Measurements from ENCODE around the gene UGT1A10.
A peak's percentile ranks its signal among the peaks of the same experiment; 100 is the strongest.
"Not testable (repeated sequence)": the region's sequence is repeated elsewhere in the genome, so short reads cannot be mapped to it uniquely, and the experiment has no call there.

Gene UGT1A10

DNA sequence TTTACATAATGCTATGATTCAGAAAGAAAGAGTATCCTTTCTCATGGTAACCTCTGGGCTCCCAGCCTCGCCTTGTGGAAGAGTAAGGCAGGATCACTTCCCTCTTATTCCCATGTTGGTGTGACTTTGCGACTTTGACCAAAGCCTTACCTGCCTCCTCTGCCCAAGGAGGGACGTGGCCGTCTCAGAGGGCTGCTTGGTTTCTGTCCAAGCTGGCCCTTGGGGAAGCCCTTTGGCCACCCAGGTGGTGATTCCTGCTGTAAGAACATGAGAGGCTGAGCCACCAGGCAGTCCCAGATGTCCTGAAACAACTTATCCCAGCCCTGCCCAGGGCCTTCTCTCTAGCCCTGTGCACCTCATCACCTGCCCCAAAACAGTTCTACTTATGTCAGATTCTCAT is 62.5 kb downstream of the UGT1A10 start:
- DNase-seq: no peak

DNA sequence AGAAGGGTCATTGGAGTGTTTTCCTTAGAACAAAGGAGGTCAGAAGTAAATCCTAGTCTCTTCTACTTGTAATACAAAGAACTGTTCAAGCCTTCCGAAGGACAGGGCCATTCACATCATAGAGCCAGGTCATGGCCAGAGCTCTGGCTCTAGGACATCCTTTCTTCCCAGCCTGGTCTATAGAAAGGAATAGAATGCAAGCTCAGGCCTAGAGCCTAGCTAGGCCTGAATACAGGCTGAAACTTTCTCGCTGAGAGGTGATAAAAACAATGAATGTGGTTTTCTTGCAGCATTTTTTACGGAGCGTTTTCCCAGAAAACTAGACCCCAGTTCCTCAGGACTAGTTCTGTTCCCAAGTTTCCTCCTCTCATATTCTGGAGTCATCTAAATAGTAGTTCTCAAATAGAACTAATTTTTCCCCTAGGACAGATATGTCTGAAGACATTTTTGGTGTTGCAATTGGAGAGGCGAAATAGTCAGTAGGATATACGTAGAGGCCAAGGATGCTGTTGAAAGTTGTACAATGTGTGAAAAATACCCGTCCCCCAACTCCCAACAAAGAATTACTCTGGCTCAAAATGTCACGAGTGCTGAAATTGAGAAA is 63.3 kb downstream of the UGT1A10 start:
- no peak for DNase-seq

DNA sequence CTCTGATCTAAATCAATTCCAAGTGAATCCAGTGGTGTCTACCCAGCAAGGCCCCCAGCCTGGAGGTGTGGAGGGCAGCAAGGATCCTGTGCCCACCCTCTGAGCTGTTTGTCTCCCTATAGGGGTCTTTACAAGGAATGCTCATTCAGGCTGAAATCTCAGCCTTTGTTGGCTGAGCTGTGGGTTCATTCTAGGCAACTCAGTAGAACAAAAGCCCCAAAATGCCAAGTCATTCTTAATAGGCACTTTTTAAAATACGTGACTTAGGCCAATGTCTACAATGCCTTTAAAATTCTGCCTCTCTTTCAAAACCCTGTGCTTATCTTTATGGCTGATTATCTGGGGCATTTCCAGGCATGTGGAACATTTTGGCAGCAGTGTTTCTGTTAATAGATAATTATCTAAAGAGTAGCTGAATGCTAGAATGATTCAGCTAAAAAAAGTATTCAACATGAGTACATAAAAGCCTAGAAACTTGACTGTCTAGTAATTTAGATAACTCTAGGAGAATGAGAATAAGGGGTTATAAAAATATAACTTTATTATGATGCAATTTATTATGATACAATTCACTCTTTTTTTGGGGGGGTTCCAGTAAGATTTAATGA is 63.9 kb downstream of the UGT1A10 start:
- DNase-seq: no peak

DNA sequence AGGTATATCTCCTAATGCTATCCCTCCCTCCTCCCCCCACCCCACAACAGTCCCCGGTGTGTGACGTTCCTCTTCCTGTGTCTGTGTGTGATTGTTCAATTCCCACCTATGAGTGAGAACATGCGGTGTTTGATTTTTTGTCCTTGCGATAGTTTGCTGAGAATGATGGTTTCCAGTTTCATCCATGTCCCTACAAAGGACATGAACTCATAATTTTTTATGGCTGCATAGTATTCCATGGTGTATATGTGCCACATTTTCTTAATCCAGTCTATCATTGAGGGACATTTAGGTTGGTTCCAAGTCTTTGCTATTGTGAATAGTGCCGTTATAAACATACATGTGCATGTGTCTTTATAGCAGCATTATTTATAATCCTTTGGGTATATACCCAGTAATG is 64.6 kb downstream of the UGT1A10 start:
- DNase-seq: not testable (repeated sequence)

DNA sequence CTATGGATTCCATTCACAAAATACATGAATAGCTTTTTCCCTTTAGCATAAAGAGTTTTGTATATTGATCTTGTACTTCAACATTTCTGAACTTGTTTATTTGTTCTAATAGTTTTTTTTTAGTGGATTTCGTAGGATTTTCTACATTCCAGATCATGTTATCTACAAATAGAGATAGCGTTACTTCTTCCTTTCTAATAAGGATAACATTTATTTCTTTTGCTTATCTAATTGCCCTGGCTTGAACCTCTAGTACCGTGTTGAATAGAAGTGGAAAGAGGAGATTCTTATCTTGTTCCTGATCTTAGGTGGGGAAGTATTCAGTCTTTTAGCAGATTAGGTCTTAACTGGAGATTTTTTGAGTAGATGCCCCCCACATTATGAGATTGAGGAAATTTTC is 66.0 kb downstream of the UGT1A10 start:
- no peak for DNase-seq

DNA sequence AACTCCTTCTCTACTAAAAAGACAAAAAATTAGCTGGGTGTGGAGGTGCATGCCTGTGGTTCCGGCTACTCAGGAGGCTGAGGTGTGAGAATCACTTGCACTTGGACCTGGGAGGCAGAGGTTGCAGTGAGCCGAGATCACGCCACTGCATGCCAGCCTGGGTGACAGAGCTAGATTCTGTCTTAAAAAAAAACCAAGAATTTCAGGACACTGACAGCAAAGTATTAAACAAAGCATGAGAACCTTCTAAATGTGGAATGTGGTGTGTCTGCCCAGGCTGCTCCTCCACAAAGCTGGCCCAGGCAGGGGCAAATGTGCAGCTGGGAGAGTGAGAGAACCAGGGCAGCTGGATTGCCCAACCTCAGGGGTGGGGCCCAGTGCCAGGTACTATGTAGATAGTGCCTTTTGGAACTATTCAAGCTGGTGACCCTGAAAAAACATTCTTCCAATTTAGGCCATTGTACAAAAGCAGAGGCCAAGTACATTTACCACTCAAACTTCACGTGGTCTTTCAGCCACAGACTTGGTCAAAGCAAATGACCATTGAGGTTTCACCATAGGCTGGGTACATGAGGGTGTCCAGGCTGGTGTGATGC is 69.8 kb downstream of the UGT1A10 start:
- no peak for DNase-seq

DNA sequence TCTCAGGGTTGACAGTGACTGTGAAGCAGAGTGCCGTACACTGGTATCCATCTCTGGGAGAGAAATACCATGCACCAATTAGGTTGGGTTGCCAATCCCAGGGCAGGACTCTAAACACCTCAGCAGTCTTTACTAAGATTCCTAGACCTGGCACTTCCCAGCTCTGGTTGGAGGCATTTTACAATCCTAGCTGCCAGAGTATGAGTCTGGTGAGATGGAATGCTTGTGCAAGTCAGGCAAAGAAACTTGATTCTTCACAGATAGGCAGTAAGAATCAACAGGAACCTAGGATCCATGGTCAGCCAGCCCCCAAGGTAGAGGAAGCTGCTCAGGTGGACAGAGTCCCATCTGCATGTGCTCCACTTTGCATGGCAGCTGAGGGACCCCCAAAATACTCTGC is 70.5 kb downstream of the UGT1A10 start:
- DNase-seq: no peak

DNA sequence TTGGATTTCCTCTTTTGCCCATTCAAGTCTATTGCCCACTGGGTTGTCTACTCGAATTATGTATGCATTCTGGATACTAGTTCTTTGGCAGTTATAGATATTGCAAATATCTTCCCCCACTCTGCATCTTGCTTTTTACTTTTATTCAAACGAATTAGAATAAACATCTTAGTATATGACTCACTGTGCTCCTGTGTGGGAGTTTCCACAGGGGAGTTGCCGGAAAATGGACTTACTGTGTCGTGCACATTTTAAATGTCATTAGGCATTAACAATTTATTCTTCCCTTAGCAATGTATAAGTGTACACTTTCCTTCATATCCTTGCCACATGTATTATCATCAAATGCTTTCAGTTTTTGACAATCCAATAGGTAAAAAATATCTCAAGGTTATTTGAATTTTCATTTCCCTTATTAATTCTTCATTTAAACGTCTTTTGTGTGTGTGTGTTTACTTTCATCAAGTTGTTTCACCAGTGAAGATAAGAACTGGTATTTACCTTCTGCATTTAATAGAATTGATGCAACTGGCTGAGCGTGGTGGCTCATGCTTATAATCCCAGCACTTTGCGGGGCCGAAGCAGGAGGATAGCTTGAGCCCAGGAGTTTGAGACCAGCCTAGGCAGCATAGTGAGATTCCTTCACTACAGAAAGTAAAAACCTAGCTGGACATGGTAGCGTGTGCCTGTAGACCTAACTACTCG is 71.8 kb downstream of the UGT1A10 start:
- DNase-seq: no peak

DNA sequence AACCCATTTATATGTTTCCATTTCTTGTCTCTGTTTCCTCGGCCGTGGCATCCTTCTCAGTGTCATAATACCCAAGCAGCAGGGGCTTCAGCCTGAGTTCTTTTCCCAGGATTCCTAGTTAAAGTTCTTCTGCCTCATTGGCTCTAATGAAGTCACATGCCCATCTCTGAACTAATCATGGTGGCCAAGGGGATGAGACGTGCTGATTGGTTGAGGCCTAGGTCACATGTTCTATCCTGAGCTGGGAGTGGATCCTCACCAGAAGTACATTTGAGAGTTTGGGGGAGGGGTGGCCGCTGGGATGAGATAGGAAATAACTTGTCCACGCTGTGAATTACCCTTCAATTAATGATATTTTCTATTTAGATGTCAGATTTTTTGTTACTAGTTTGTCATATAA is 72.7 kb downstream of the UGT1A10 start:
- no peak for DNase-seq

DNA sequence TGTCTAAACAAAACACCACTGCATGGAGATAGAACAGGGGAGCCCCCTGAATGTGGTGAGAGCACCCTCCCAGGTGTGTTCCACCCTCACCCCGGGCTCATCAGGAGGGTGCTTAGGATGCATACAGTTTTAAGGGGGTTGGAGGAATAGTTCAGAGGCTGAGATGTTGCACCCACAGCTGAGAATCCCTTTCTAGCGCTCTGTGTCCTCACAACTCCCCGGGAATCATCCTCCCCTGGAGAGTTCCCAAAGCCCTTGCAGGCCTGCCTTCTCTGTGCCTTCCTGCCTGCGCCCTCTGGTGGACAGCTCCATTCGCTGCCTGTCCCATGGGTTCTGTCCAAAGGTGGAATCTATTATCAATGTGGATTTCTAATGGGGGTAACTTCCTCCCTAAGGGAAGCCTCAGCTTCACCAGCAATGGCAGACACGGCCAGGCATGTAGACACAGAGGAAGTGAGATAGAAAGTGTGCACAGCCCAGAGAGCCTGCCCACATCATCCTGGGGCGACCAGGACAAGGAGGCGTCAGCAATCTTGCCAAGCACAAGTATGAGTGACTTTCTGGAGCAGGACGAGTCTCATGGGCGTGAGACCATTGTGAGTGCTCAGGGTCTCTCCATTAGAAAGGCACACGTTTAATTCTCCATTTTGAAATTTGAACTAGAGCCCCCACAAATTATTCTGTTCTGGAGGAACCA is 75.2 kb downstream of the UGT1A10 start:
- peak; percentile 87 for DNase-seq

DNA sequence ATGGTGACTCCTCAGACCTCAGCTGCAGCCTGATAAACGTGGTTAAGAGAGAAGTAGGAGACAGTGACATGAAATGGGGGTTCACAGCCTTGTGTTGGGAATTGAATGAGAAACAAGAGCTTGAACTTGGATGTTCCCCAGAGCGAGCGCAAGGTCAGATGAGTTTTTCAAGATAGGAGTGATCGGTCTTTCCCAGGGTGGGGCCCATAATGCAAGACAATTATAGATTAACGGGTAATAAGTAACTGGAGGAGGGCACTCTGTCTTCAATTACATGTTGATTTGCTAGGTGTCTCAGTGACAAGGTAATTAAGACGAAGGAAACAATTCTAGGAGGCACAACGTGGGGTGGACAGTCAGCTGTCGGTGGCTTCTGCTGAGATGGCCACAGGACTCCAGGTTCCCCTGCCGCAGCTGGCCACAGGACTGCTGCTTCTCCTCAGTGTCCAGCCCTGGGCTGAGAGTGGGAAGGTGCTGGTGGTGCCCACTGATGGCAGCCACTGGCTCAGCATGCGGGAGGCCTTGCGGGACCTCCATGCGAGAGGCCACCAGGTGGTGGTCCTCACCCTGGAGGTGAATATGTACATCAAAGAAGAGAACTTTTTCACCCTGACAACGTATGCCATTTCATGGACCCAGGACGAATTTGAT is 76.5 kb downstream of the UGT1A10 start, which contains the start of gene UGT1A5:
Gene UGT1A5, plus strand, starts transcription at position 297 of the 651 bp plus-strand sequence. Its CDS starts 85 bp downstream, at position 382.
- no peak for DNase-seq

DNA sequence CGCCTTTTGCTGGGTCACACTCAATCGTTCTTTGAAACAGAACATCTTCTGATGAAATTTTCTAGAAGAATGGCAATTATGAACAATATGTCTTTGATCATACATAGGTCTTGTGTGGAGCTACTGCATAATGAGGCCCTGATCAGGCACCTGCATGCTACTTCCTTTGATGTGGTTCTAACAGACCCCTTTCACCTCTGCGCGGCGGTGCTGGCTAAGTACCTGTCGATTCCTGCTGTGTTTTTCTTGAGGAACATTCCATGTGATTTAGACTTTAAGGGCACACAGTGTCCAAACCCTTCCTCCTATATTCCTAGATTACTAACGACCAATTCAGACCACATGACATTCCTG is 77.0 kb downstream of the UGT1A10 start:
- DNase-seq: no peak

DNA sequence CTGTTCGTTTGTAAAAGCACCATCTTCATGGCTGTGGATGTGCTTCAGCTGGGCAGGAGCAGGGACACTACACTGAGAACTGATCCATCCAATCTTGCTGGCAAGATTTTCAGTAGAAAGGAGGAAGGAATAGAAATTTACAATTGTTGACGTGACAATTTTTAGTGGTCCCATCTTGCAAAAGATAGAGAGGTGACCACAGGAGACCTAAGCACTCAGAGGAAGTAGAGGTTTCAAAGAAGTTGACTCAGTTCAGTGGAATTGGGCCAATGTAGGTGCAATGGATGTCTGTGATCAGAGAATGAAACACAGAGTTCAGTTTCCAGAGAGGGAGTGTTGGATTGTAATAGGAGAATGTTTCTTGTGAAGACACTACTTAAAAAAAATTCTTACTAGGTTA is 77.9 kb downstream of the UGT1A10 start:
- DNase-seq: no peak

DNA sequence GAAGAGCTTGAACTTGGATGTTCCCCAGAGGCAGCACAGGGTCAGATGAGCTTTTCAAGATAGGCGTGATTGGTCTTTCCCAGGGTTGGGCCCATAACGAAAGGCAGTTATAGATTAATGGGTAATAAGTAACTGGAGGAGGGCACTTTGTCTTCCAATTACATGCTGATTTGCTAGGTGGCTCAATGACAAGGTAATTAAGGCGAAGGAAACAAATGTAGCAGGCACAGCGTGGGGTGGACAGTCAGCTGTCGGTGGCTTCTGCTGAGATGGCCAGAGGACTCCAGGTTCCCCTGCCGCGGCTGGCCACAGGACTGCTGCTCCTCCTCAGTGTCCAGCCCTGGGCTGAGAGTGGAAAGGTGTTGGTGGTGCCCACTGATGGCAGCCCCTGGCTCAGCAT is 82.3 kb downstream of the UGT1A10 start, which contains the start of gene UGT1A4:
Gene UGT1A4, plus strand, starts transcription at position 185 of the 400 bp plus-strand sequence. Its CDS starts 85 bp downstream, at position 270.
- DNase-seq: no peak

DNA sequence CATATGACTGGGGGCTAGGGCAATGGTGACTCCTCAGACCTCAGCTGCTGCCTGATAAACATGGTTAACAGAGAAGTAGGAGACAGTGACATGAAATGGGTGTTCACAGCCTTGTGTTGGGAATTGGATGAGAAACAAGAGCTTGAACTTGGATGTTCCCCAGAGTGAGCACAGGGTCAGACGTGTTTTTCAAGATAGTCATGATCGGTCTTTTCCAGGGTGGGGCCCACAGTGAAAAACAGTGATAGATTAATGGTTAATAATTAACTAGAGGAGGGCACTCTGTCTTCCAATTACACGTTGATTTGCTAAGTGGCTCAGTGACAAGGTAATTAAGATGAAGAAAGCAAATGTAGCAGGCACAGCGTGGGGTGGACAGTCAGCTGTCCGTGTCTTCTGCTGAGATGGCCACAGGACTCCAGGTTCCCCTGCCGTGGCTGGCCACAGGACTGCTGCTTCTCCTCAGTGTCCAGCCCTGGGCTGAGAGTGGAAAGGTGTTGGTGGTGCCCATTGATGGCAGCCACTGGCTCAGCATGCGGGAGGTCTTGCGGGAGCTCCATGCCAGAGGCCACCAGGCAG is 92.6 kb downstream of the UGT1A10 start, which contains the start of gene UGT1A3:
Gene UGT1A3, plus strand, starts transcription at position 320 of the 579 bp plus-strand sequence. Its CDS starts 85 bp downstream, at position 405.
- no peak for DNase-seq

DNA sequence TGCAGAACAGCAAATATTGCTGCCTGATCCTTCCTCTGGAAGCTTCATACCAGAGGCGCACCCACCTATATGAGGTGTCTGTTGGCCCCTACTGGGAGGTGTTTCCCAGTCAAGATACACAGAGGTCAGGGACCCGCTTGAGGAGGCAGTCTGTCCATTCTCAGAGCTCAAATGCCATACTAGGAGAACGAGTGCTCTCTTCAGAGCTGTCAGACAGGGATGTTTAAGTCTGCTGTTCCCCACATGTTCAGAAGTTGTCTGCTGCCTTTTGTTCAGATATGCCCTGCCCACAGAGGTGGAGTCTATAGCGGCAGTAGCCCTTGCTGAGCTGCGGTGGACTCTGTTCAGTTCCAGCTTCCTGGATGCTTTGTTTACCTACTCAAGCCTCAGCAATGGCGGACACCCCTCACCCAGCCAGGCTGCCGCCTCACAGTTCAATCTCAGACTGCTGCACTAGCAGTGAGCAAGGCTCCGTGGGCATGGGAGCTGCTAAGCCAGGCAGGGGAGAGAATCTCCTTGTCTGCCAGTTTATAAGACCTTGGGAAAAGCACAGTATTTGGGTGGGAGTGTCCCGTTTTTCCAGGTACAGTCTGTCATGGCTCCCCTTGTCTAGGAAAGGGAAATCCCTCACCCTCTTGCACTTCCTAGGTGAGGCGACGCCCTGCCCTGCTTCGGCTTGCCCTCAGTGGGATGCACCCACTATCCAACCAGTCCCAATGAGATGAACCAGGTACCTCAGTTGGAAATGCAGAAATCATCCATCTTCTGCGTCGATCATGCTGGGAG is 100.8 kb downstream of the UGT1A10 start:
- DNase-seq: not testable (repeated sequence)

DNA sequence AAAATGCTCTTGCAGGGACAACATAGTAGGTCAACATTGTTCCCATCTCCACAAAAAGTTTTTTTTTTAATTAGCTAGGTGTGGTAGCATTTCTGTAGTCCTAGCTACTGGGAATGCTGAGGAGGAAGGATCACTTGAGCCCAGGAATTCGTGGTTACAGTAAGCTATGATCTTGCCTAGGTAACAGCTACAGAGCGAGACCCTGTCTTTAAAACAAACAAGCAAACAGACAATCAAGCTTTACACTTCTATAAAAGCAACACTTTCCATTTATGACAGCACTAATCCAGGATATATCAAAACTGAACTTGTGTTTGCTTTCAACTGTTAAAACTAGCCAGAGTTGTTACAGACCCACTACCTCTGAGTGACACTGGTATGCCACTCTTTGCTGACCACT is 104.6 kb downstream of the UGT1A10 start:
- DNase-seq: no peak

DNA sequence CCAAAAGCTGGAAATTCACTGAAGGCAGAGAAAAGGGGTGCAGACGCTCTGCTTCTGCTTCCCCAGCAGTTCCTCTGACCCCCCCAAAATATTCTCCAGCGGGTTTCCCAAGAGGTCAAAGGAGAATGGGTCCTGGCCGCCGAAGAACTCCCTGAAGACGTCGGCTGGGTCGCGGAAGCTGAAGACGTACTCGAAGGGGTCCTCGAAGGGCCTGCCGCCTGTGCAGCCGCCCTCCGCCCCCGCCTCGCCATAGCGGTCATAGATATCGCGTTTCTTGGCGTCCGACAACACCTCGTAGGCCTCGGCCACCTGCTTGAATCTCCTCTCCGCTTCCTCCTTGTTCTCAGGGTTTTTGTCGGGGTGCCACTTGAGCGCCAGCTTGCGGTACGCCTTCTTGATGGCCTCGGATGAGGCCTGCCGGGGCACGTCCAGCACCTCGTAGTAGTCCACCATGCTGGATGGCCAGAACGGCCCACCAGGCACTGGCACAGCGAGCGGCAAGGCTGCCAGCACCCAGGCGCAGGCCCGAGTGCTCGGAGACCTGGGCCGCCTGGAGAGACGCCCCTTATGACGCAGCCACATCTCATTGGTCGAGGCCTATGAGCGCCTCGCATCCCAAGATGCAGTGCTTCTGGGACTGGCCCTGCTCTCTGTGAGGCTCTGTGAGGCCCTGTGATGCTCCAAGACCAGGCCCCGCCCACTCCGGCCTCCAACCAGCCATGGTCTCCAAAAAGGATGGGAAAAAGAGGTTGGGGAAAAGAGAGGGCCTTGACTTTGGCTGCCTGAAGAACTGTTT is 107.4 kb downstream of the UGT1A10 start:
- DNase-seq: no peak

DNA sequence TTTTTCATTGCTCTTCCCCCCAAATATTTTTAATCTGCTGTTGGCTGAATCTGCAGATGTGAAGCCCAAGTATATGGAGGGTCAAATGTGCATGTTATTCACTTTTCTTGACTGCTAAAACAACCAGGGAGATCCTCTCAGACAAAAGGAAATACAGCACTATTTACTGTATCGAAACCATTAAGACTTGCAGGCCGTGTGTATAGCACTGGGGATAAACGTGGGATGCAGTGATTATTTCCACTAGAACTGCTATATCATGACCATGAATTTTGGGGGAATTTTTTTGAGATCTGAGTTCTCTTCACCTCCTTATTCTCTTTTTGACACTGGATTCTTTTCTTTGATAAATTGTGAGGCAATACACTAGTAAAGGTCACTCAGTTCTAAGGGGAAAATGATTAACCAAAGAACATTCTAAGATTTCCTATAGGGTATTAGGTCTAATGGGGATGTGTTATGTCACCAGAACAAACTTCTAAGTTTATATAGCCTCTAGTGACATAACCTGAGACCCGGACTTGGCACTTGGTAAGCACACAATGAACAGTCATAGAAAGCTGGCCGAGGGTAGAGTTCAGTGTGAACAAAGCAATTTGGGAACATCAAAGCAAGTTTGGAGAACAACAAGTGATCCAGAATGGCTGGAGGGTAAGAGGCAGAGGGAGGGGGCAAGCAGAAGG is 109.0 kb downstream of the UGT1A10 start:
- DNase-seq: no peak

DNA sequence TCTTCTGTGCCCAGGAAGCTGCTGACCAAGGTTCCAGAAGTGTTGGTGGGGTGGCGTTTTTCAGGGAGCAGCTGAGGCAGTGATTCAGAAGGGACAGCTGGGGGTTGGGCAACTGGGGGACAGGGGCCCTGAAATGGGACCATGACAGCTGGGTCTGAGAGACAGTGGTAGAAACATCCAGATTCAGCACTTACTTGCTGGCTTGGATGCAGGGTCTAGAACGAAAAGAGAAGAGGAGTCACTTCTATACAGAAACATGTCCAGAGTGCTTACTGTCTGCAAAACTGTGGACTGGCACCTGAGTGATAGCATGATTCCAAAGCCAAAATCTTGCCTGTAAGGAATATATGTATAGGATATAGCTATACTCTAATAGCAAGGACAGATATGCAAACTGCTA is 109.6 kb downstream of the UGT1A10 start:
- DNase-seq: not testable (repeated sequence)

Data from stimulated activated CD8-positive, alpha-beta memory T cell treated with anti-CD3 and anti-CD28 coated beads, Interleukin-4, amount 100 ng/mL, for 48 hours (primary cell).